Measurements from ENCODE around the gene TRPM4. TPM values are rescaled to one million over a fixed set of nuclear protein-coding genes. Genes with fewer than 3 reads are reported as not detected.

TRPM4 gene
- total and polyA plus RNA-seq, 10 of the 15 experiments (the other 5 are each of a cell fraction or from before 2014, with no cell fraction given), result 0.10 to 0.64 (median 0.15) TPM; not detected in 7

GRCh38 chr19:49231804-49232203 lies 74.2 kb downstream of the TRPM4 start:
- no peaks in the 10 kb centered on the region for H4K20me1 ChIP-seq (ENCODE audit: control insufficient read depth, insufficient read depth)
- ChIA-PET CTCF (interaction anchor here (1.2 kb wide), 1 partner anchor 69 kb away, joined by 5 read pairs; no protein-coding TSS in a partner anchor), RAD21 (ENCODE audit: unreplicated experiment) (no interaction called here), POLR2A (interaction anchor here (0.9 kb wide), 1 partner anchor 98 kb away, joined by 7 read pairs; no protein-coding TSS in a partner anchor), SMC1A (ENCODE audit: uncharacterized antibody, unreplicated experiment) (no interaction called here)
- no peak overlapping the region for H3K4me3 ChIP-seq
- FAIRE-seq (peak; percentile 52), DNase-seq (ENCODE audit: low read depth, low spot score) (peak; percentile 46), ATAC-seq (peak; percentile 87)
- H3K9me3 ChIP-seq (replicated peaks; ENCODE audit: control insufficient read depth, insufficient read depth, low read length), result peaks cover 8% of the 10 kb centered on the region
- no peak overlapping the region; the same call in 1 of the 2 replicates for H2AFZ ChIP-seq (ENCODE audit: control insufficient read depth, low read depth, low read length)
- no peak overlapping the region for H3K27ac ChIP-seq (ENCODE audit: control insufficient read depth, insufficient read depth)
- H3K36me3 ChIP-seq (ENCODE audit: control insufficient read depth in 2 of 2, insufficient read depth in 2 of 2, low read length in 1 of 2), result no peaks in the 10 kb centered on the region
- H3K27me3 ChIP-seq (replicated peaks in 1 of 2; ENCODE audit: control insufficient read depth in 2 of 2, insufficient read depth in 2 of 2, low read length in 1 of 2), result no peaks in the 10 kb centered on the region
- peaks cover 13% of the 10 kb centered on the region for H3K4me1 ChIP-seq (ENCODE audit: control insufficient read depth, insufficient read depth, low read length)
- in situ Hi-C loops (cut with MboI), result no loop called here
- H3K9ac ChIP-seq (ENCODE audit: control insufficient read depth, insufficient read depth, low read length), result no peak overlapping the region
- no TSS peak for BruUV-seq (replicated peaks)
- TF ChIP-seq WRNIP1 (IDR thresholded peaks at IDR 0.05; ENCODE audit: borderline replicate concordance, low read depth, low read length) (no peak), IKZF2 (IDR thresholded peaks at IDR 0.05) (peak; percentile 10 to 16; a peak in 3 of 4 replicates), TCF3 (IDR thresholded peaks at IDR 0.05; ENCODE audit: borderline replicate concordance, insufficient read depth, low read depth, low read length) (no peak), EED (IDR thresholded peaks at IDR 0.05; ENCODE audit: low read depth) (peak; percentile 86), IKZF1 (conservative IDR thresholded peaks at IDR 0.05) (0 out of 2 replicates have a peak, but pooled peaks have one; percentile 32), NFYB (IDR thresholded peaks at IDR 0.05; ENCODE audit: insufficient read depth, low read depth, low read length) (0 out of 2 replicates have a peak, but pooled peaks have one; percentile 7), MEF2B (IDR thresholded peaks at IDR 0.05; ENCODE audit: partially characterized antibody, poor library complexity, severe bottlenecking) (peak; percentile 17), CHD4 (IDR thresholded peaks at IDR 0.05) (no peak), BCL11A (IDR thresholded peaks at IDR 0.05; ENCODE audit: low read depth, low read length) (0 out of 2 replicates have a peak, but pooled peaks have one; percentile 35), STAT1 (conservative IDR thresholded peaks at IDR 0.05) (no peak), RCOR1 (conservative IDR thresholded peaks at IDR 0.05; ENCODE audit: low read depth, low read length) (no peak), NFIC (IDR thresholded peaks at IDR 0.05; ENCODE audit: low read depth, low read length) (peak; percentile 17; the same call in 1 of the 2 replicates), ZNF24 (IDR thresholded peaks at IDR 0.05) (peak; percentile 97), ZZZ3 (IDR thresholded peaks at IDR 0.05; ENCODE audit: control insufficient read depth, insufficient read length, low read depth) (no peak), EGR1 (IDR thresholded peaks at IDR 0.05; ENCODE audit: borderline replicate concordance in 1 of 2, low read depth in 2 of 2, low read length in 2 of 2) (peak in 1 of 2 experiments; percentile 31; a peak in 1 of 3 replicates), SREBF2 (IDR thresholded peaks at IDR 0.05; ENCODE audit: low read length) (no peak), CREM (IDR thresholded peaks at IDR 0.05; ENCODE audit: low read depth) (peak; percentile 25; the same call in 1 of the 2 replicates)
- H3K79me2 ChIP-seq (ENCODE audit: control insufficient read depth, insufficient read depth, low read length), result no peaks in the 10 kb centered on the region
- intact Hi-C loops (cut with micrococcal nuclease; ENCODE audit: unreplicated experiment), result no loop called here
- WGBS (ENCODE audit: insufficient coverage, insufficient replicate concordance, low lambda C conversion rate, missing lambda C conversion rate), result 39% methylated on average over 9 of the region's 9 CpGs
- peak overlapping the region; percentile 71 for H3K4me2 ChIP-seq (ENCODE audit: control insufficient read depth, insufficient read depth)
